ENCODE measurements around the gene DUSP1. TPM values are rescaled to one million over a fixed set of nuclear protein-coding genes. Genes with fewer than 3 reads are reported as not detected.

DUSP1 gene
- total and polyA plus RNA-seq, 9 of the 15 experiments (the other 6 are each of a cell fraction or from before 2014, with no cell fraction given): 2.1 to 14.2 (median 8.5) TPM

GRCh38 chr5:172816925-172817562 is 46.0 kb upstream of the DUSP1 start (continued):
- TF ChIP-seq, protein P1, sequence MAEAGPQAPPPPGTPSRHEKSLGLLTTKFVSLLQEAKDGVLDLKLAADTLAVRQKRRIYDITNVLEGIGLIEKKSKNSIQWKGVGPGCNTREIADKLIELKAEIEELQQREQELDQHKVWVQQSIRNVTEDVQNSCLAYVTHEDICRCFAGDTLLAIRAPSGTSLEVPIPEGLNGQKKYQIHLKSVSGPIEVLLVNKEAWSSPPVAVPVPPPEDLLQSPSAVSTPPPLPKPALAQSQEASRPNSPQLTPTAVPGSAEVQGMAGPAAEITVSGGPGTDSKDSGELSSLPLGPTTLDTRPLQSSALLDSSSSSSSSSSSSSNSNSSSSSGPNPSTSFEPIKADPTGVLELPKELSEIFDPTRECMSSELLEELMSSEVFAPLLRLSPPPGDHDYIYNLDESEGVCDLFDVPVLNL (CRISPR knock-in tag; IDR thresholded peaks at IDR 0.05; ENCODE audit: low read depth): no peak
- TF ChIP-seq, protein P2, sequence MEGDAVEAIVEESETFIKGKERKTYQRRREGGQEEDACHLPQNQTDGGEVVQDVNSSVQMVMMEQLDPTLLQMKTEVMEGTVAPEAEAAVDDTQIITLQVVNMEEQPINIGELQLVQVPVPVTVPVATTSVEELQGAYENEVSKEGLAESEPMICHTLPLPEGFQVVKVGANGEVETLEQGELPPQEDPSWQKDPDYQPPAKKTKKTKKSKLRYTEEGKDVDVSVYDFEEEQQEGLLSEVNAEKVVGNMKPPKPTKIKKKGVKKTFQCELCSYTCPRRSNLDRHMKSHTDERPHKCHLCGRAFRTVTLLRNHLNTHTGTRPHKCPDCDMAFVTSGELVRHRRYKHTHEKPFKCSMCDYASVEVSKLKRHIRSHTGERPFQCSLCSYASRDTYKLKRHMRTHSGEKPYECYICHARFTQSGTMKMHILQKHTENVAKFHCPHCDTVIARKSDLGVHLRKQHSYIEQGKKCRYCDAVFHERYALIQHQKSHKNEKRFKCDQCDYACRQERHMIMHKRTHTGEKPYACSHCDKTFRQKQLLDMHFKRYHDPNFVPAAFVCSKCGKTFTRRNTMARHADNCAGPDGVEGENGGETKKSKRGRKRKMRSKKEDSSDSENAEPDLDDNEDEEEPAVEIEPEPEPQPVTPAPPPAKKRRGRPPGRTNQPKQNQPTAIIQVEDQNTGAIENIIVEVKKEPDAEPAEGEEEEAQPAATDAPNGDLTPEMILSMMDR (IDR thresholded peaks at IDR 0.05 in 2 of 3, conservative IDR thresholded peaks at IDR 0.05 in 1 of 3; ENCODE audit: insufficient read depth in 2 of 3, low read depth in 1 of 3, low read length in 3 of 3): 0 out of 6 replicates have a peak, but pooled peaks of 1 of the 3 experiments have one; percentile 7
- TF ChIP-seq FOXK1 (CRISPR knock-in tag; IDR thresholded peaks at IDR 0.05; ENCODE audit: borderline replicate concordance) (no peak), MEIS2 (IDR thresholded peaks at IDR 0.05; ENCODE audit: partially characterized antibody) (peak; percentile 47), MEF2D (tag; conservative IDR thresholded peaks at IDR 0.05; ENCODE audit: low read depth) (no peak), PURB (CRISPR knock-in tag; IDR thresholded peaks at IDR 0.05; ENCODE audit: low read depth) (no peak), KDM1A (IDR thresholded peaks at IDR 0.05) (peak in 1 of 2 experiments; percentile 39; a peak in 1 of 4 replicates)
- TF ChIP-seq, protein P3, sequence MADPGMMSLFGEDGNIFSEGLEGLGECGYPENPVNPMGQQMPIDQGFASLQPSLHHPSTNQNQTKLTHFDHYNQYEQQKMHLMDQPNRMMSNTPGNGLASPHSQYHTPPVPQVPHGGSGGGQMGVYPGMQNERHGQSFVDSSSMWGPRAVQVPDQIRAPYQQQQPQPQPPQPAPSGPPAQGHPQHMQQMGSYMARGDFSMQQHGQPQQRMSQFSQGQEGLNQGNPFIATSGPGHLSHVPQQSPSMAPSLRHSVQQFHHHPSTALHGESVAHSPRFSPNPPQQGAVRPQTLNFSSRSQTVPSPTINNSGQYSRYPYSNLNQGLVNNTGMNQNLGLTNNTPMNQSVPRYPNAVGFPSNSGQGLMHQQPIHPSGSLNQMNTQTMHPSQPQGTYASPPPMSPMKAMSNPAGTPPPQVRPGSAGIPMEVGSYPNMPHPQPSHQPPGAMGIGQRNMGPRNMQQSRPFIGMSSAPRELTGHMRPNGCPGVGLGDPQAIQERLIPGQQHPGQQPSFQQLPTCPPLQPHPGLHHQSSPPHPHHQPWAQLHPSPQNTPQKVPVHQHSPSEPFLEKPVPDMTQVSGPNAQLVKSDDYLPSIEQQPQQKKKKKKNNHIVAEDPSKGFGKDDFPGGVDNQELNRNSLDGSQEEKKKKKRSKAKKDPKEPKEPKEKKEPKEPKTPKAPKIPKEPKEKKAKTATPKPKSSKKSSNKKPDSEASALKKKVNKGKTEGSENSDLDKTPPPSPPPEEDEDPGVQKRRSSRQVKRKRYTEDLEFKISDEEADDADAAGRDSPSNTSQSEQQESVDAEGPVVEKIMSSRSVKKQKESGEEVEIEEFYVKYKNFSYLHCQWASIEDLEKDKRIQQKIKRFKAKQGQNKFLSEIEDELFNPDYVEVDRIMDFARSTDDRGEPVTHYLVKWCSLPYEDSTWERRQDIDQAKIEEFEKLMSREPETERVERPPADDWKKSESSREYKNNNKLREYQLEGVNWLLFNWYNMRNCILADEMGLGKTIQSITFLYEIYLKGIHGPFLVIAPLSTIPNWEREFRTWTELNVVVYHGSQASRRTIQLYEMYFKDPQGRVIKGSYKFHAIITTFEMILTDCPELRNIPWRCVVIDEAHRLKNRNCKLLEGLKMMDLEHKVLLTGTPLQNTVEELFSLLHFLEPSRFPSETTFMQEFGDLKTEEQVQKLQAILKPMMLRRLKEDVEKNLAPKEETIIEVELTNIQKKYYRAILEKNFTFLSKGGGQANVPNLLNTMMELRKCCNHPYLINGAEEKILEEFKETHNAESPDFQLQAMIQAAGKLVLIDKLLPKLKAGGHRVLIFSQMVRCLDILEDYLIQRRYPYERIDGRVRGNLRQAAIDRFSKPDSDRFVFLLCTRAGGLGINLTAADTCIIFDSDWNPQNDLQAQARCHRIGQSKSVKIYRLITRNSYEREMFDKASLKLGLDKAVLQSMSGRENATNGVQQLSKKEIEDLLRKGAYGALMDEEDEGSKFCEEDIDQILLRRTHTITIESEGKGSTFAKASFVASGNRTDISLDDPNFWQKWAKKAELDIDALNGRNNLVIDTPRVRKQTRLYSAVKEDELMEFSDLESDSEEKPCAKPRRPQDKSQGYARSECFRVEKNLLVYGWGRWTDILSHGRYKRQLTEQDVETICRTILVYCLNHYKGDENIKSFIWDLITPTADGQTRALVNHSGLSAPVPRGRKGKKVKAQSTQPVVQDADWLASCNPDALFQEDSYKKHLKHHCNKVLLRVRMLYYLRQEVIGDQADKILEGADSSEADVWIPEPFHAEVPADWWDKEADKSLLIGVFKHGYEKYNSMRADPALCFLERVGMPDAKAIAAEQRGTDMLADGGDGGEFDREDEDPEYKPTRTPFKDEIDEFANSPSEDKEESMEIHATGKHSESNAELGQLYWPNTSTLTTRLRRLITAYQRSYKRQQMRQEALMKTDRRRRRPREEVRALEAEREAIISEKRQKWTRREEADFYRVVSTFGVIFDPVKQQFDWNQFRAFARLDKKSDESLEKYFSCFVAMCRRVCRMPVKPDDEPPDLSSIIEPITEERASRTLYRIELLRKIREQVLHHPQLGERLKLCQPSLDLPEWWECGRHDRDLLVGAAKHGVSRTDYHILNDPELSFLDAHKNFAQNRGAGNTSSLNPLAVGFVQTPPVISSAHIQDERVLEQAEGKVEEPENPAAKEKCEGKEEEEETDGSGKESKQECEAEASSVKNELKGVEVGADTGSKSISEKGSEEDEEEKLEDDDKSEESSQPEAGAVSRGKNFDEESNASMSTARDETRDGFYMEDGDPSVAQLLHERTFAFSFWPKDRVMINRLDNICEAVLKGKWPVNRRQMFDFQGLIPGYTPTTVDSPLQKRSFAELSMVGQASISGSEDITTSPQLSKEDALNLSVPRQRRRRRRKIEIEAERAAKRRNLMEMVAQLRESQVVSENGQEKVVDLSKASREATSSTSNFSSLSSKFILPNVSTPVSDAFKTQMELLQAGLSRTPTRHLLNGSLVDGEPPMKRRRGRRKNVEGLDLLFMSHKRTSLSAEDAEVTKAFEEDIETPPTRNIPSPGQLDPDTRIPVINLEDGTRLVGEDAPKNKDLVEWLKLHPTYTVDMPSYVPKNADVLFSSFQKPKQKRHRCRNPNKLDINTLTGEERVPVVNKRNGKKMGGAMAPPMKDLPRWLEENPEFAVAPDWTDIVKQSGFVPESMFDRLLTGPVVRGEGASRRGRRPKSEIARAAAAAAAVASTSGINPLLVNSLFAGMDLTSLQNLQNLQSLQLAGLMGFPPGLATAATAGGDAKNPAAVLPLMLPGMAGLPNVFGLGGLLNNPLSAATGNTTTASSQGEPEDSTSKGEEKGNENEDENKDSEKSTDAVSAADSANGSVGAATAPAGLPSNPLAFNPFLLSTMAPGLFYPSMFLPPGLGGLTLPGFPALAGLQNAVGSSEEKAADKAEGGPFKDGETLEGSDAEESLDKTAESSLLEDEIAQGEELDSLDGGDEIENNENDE (IDR thresholded peaks at IDR 0.05; ENCODE audit: low read depth, low read length): no peak
- TF ChIP-seq, protein P4, sequence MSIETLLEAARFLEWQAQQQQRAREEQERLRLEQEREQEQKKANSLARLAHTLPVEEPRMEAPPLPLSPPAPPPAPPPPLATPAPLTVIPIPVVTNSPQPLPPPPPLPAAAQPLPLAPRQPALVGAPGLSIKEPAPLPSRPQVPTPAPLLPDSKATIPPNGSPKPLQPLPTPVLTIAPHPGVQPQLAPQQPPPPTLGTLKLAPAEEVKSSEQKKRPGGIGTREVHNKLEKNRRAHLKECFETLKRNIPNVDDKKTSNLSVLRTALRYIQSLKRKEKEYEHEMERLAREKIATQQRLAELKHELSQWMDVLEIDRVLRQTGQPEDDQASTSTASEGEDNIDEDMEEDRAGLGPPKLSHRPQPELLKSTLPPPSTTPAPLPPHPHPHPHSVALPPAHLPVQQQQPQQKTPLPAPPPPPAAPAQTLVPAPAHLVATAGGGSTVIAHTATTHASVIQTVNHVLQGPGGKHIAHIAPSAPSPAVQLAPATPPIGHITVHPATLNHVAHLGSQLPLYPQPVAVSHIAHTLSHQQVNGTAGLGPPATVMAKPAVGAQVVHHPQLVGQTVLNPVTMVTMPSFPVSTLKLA (conservative IDR thresholded peaks at IDR 0.05): no peak
